EH (cell line): Measurements from ENCODE around the gene HDAC4.

Experiments
- DNase-seq: peaks from one replicate; pipeline ENCODE4 v3.0.0-alpha.2; 2015; ENCODE audit warnings: low read depth

The HDAC4 gene

DNA sequence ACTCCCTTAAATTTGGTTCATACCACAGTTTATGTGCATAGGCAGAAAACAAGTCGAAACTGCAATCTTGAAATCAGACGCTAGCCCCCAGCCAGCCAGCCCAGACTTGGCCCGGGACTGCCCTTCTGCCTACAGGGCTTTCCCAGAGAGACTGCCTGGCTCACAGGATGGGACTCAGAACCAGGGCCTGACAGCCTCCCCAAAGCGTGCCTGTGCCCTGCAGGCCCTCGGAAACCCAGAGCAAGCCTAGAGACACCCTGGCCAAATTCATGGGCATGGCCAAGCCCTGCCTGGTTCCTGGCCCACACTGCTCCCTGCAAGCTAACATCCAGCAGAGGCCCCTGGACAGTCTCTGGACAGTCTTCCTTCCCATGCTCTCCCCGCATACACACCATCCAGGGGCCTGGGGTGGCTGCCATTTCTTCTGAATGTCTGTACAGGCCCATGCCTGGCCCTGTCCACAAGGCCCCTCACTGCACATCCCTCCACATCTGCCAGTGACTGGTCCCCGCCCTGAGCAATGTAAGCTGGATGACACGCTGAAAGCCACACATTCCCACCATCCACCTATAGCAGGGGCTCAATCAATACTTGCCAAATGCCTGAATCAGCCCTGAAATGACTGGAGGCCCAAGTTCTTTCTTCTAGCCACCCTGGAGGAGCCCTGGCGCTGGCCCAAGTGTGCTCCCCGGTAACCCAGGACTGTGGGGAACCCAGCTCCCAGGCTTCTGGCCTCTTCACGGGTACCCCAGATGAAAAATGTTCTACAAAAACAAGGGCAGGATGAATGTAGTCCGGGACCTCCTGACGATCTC, 73.1 kb downstream of the HDAC4 start:
- no peak for DNase-seq

DNA sequence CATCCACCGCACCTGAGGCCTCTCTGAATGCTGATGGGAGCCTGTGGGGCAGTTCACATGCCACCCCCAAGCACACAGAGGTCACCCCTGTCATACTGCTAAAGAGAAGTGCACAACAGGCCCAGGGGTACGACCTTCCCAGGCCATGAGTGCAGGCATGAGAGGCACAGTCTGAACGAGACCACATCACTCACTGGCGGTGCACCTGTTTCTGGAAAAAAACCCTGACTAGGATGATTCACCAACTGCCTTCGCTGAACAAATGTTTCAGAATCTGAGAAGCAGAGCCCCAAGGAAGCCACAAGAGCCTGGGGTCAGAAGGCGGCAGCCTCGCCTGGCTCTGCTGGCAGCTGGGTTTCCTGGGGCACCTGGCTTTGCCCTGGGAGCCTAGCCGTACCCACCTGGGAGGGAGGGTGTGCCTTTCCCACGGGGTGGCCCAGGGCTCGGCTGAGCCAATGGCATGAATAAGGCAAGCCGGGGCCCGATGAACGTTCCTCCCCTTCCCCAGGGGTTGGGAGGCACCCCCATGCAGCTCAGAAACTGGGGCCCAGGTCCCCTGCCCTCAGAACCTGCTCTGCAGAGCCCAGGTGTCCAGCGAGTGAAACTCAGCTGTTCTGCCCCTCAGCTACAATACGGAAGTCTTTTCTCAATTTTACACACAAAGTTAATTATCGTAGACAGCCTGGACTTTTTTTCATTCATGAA, 73.8 kb downstream of the HDAC4 start:
- no peak for DNase-seq

DNA sequence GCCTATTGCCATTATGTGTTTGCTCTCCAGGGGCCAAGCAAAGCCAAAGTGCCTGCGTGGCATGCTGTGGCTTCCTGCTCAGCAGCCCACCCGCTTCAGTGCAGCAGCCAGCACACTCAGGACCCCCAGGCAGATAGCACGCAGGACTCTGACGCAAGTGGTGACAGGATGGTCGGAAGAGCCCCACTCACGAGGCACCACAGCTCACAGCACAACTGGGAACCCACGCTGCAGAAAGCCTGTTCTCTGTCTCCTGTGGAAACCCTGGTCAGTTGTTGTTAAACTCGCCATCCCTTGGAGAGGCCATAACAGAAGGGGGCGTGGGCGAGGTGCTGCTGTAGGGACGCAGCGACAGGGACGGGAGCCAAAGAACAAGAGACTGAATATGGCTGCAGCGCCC, 76.4 kb downstream of the HDAC4 start:
- no peak for DNase-seq

DNA sequence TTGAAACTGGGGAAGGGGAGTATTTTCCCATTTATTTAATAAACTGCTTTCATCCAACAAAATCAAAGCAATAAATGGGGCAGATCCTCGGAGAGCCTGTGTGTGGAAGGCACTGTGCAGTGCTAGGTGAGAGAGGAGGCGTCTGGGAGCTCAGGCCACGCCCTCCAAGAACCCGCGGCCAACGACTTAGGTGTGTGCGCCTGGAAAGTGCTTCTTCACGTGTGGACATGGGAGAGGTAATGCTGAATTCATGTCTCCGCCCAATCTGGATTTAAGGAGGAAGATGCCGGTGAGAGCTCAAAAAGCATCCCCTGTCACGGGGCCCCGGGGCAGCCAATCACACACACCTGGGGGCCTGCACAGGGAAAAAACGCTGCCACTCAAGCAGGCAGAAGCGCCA, 77.4 kb downstream of the HDAC4 start:
- no peak for DNase-seq

DNA sequence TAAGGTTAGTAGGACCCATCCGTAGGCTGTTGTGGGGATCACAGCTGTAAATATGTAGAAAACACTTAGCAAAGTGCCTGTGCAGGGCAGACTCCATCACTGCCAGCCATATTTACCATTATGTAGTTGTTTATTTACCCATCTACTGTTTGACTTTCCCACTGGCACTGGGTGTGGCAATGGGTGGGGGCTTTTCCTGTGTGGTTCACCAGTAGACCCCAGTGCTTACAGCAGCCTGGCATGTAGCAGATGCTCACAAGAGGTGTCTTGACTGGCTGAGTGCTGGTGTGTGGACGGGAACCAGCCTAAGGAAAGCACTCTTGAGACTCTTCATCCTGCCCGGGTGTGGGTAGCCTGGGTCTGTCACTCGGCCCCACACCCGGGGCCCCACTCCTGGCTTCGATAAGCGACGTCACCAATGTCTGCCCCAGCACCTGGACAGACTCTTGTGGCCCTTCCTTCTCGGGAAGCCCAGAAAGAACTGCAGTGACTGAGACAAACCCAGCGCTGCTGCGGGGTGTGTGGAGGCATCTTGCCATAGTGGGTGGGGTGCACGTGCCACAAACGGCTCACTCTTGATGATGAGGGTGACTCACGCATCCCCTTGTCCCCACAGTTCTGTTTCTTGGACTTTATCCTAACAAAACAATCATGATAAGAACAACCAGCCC, 78.3 kb downstream of the HDAC4 start:
- DNase-seq = peak; percentile 85

DNA sequence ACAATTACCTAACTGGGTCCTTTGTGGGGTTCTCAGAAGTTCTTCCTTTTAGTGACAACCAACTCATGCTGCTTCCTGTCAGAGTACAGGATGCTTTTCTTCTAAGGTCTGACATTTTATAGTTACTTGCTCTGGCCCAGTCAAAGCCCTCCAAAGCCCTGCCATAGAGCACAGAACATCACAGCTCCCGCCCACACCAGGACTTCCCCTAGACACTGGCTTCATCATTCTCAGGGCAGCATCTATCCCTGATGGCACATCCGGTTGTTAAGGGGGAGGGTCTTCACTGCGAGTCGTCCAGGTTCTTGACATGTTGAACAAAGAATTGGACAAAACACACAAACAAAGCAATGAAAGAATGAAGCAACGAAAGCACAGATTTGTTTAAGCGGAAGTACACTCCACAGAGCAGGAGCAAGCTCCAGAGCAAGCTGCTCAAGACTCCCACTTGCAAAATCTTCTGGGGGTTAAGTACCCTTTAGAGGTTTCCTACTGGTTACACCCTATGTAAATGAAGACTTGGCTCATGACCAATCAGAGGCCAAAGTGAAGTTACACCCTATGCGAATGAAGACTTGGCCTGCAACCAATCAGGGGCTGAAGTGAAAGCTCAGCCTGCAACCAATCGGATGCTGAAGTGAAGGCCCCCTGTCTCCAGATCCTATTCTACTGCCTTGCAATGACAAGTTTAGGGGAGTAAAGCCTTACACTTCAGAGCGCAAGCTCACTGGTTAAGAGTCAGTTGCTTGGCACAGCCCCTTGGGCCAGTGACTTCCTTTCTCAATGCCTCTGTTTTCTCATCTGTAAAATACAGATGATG, 79.0 kb downstream of the HDAC4 start:
- DNase-seq = no peak

DNA sequence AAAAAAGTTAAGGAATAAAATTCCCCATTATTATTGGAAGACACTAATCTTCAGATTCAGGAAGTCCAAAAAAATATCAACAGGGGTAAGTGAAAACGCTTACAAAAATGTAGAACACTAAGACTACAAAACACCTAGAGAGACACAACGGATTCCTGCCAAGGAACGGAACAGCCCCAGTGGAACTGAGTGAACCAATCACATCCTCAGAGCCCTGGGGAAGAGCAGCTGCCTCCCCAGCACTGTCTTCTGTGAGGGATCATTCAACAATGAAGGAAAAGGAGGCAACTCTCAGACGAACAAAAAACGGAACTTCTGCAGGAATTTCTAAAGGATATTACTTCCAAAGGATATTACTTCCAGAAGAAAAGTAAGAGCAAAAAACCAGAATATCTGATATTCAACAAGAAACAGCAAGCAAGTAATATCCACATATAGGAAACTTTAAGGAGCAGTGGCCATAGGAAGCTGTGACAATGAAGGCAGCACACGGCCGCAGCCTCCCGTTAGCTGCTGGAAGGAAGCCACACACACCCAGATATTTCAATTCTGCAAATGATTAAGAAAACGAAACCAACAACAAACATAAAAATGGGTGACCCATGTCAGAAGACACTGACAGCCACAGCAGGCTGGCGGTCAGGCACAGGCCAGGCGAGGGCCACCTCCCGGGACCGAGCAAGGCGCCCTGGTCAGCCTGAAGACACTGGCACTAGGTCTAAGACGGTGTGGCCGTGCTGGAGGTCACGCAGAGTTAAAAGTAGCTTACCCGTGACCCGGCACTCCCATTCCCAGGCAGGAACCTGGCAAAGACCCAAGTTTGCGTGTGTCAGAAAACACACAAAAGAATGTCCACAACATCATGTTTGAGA, 81.8 kb downstream of the HDAC4 start:
- DNase-seq = peak; percentile 49

DNA sequence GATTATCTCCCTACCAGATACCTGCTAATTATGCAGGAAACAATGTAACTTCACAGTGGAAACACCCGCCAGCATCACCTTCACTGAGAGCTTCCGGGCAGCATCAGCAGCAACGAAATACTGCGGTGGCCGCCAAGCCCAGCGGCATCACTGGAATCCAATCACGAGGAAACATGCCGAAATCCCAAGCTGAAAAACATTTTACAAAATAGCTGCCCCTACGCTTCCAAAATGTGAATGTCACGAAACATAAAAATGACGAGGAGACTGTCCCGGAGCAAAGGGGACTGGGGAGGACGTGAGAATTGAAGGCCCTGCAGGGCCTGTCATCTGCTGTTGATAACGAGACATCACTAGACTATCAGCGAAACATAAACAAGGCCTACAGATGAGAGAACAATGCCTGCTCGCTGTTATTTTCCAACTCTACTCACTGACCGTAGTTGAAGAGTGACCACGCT, 82.6 kb downstream of the HDAC4 start:
- DNase-seq = no peak

DNA sequence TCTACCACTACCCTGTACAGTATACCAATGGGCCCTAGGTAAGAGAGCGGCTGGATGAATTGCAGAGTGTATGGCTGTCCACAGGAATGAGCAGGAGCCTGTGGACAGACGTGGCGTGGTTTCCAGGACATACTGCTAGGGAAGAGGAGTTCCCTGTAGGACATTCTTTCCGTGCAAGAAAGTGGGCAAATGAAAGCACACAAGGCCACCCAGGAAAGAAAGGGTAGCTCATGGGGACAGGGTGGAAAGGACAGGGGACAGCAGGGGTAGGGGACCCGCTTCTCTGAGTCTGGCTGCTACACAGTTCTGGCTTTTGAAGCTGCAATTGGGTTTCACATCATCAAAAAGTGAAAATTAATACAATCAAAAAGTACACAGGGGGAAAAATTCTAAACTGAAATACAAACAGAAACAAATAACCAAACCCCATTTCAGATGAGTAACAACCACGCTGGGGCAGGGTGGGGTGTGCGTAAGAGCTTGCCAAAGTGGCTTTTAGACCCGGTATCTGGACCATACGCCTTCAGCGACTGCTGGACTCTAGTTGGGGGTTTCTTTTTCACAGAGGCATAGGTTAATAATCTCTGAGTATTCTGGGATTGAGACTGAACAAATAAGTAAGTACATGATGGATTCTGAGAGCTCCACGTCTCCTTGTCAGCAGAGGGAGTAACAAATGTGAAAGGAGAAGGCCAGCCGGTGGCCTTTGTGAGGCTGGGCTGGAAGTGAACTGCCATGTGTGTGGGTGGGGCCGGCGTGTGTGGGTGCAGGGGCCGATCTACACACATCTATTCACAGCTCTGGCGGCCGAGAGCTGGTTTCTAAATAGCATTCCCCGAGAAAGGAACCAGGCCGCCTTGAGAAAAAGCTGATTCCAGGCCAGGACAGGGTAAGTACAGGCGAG, 84.0 kb downstream of the HDAC4 start:
- DNase-seq = peak; percentile 33

DNA sequence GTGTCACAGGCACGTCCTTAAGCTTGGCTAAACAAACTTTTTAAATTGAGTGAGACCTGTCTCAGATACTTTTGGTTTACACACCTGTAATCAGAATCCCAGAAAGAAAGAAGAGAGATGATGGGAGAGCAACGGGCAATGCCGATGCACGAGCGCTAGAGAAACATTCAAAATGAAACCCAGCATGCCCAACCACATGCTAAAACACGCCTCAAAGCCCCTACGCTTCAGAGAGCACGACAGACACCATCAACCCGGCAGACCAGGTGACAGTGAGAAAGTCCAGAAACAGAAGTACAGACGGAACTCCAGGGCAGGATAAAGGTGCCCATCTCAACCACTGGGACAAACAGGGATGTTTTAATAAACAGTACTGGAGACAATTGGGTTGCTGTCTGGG, 85.5 kb downstream of the HDAC4 start:
- DNase-seq = no peak

DNA sequence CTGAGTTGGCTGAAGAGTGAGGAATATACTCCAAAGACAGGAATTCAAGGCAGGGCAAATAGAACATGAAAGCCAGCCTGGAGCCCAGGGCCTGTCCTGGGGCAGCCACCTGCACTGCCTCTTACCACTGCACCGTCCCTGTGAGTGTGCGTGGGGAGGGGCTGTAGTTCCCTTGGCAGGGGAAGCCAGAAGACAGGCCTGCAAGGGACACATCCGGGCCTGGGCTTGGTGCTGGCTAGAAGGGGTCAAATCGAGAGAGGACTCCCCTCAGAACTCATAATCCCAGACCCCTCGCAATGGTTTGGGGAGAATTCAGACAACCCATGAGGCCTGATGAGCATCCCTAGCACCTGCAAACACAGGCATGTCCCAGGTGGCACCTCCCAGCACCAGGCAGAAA, 87.0 kb downstream of the HDAC4 start:
- DNase-seq = no peak

DNA sequence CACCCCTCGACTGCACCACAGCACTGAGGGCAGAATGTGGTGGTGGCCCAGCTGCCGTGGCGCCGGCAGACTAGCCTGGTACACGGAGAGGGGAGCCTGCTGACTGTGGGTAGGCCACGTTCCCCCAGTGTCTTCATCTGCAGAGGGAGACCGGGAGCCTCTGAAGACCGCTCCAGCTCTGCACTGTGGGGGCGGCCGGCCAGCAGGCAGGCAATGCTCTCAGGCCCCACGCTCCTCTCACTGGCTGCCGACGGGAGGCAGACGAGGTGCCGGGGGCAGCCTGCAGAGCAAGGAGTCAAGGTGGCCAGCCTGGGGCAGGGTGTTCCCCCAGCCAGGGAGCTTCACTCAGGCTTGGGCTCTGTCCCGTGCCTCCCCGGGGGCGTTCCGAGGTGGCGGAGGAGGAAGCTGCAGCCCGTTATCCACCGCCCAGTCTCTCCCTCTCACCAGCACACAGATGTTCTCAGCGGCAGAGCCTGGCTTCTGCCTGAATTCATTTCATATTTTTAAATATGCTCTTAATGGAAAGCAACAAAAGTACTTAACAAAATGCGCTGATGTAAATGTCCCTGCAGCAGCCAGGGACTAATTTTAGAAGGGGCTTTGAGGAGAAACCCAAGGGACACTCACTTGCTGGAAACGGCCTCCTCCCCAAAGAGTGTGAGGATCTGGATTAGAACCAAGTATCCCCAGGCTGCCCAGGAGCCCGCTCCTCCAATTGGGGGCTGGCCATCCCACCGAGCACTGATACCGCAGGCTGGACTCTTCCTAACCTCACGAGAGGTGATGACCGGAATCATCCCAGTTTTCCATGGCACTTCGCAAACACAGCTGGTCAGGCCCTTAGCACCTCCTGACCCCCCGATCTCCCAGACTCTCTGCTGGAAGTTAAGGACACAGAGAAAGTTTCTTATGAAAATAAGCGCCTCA, 87.8 kb downstream of the HDAC4 start:
- no peak for DNase-seq

DNA sequence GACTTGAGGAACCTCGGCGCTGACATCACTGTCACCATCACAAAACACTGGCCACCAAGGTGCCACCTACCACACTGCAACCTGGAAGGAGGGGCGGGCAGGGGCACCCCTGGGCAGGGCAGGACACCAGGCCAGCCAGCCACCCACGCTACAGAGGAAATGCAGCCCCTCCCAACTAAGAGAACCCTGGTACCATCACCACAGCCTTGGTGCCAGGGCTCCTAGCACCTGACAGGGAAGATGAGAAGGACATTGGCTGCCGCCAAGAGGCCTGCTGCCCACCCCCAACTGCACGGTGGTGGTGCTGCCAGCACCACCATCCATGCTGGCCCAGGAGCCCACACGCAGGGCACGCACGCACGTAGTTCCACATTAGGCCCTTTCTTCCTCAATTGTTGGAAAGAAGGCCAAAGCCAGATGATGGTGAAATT, 88.7 kb downstream of the HDAC4 start:
- DNase-seq = no peak

DNA sequence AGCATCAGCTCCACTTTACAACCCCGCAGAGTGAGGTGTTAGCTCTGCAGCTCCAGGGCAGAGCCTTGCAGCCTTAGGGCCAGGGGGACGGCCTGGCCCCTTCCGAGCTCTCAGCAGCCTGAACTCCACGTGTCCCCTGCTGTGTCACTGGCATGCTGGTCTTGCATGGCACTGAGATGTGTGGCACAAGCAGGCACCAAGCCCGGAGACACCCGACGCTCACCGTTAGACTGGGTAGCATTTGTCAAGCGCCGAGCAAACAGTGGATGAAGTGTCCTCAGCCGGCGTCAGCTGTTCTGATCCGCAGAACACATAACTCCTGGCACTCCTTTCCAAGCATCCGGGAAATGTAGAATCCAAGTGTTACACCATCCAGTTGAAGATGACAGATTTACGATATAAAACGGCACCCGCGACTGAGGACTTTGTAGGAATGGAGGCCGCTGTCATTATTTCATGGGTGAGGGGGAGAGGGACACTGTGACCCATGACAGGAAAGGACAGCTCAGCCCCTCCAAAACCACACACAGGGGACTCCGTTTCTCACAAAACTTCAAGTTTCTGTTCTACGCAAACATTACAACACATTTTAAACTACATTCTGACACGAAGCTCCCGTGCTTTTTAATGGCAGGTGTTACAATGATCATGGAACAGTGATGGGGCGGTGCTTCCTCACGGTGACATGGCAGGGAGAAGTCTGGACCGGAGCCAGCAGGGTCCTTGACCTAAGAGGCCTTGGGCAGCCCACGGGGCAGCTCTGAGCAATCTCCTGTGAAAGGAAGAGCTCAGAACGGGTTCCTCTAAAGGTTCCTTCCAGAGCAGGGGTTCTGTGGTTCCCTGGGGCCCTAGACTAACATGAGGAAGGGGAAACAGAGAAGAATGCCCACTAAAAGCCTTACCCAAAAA, 89.4 kb downstream of the HDAC4 start:
- DNase-seq = no peak

DNA sequence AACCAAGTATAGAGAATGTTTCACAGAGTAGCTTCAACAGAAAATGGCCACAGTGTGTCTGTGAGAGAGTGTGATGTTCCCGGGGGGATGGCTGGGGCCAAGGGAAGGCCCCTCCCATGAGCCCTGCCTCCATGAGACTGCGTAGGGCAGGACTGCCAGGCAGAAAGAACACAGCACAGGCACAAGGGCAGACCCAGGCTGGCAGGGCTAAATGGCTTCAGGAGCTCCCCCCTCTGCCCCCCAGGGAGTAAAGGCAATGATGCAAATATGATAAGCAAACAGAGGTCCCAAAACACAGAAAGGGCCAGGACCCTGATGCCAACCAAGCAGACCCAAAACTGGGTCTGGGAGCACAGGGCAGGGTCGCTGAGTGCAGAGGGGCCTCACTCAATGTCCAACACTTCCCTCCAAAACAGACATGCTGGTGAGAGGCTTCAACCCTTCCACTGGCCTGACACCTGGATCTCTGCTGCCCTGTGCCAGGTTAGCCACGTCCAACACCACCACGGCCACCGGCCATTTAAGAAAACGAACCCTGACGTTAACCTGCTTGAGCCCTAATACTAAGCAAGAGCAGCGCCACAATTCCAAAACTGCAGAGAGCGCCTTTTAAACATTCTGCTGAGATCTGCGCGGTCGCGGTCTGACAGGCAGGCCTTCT, 90.3 kb downstream of the HDAC4 start:
- DNase-seq = no peak

DNA sequence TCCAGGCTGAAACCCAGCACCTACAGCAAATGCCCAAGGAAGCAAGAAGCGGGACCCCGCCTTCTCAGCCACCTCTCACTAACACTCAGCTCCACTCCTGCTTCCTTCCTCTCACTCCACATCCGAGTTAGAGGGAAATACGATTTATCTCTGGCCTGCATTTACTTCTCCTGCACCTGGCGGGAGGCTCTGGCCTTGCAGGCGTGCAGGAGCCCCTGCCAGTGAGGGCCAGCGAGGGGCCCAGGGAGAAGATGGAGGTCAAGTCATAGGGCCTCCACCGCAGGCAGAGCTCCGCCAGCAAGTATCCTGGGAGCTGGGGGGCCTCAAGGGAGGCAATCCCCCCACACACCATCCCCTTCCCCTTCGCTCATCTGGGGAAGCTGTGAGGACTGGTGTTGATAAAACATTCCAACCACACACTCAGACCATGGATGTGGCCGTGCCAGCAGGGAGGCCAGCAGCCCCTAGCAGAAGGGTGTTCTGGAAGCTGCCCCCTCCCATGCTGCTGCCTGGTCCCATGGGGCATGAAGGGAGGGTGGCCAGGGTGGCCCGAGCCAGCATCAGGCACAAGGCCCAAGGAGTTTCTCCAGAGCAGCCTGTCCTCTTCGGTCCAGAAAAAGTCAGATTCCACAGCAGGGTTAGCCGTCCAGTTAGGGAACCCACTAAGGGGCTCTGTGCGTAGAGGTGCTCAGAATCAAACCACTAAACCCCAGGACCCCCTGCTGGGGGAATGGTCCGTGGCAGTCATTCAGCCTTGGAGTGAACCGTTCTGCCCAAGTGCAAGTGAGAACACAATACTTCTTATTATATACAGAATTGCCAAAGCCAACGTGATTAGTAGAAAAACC, 91.2 kb downstream of the HDAC4 start:
- no peak for DNase-seq
